A549 (cell line): ENCODE results near the gene SPATA4. TPM values are rescaled to one million over a fixed set of nuclear protein-coding genes. Genes with fewer than 3 reads are reported as not detected.

Experiments
- ATAC-seq, 2 experiments: fragments of 200-7000 bp in 1 of 2; fragments of >200 bp in 1 of 2; cut with Nextera tagmentation in 1 of 2; cut with Tn5 transposase in 1 of 2; 3 replicates each; pipeline versions ENCODE4 v1.8.0 to v1.9.1; 2018 to 2020; ENCODE audit warnings: mild to moderate bottlenecking in 1 of 2, moderate library complexity in 1 of 2
- CTCF ChIA-PET: fragments of 300-600 bp; sonication (Branson Sonifier 250); formaldehyde crosslinking; extraction: SDS; loops from one replicate; lab custom pipeline; 2021; ENCODE audit warnings: antibody characterized with exemption, inconsistent platforms; lab: Yijun Ruan, JAX
- POLR2A ChIA-PET: fragments of 350-600 bp; formaldehyde crosslinking; extraction: SDS; loops from one replicate; lab custom pipeline; 2021; ENCODE audit warnings: antibody characterized with exemption, inconsistent platforms; lab: Yijun Ruan, JAX
- DNase-seq, 2 experiments: peaks; one replicate each; pipeline versions ENCODE4 v3.0.0 to v3.0.0-alpha.2; 2011 to 2016; ENCODE audit warnings: low read depth in 1 of 2, low spot score in 1 of 2
- FAIRE-seq: peaks from 2 replicates; lab custom pipeline; 2011; peaks lifted over from hg19 to GRCh38; lab: Jason Lieb, UNC
- H3K27ac ChIP-seq, 2 experiments: fragments of >200 bp; sonication (Bioruptor Twin); formaldehyde crosslinking; 3 replicates each; pipeline ENCODE4 v1.5.1; 2016 to 2017
- H3K4me1 ChIP-seq: fragments of >200 bp; sonication (Bioruptor Twin); formaldehyde crosslinking; 3 replicates; pipeline ENCODE4 v1.6.1; 2016
- H3K4me2 ChIP-seq: fragments of >200 bp; sonication (Bioruptor Twin); formaldehyde crosslinking; 3 replicates; pipeline ENCODE4 v1.6.1; 2016
- H3K4me3 ChIP-seq: fragments of >200 bp; sonication (Bioruptor Twin); formaldehyde crosslinking; 3 replicates; pipeline ENCODE4 v1.5.1; 2016
- H3K9me3 ChIP-seq: fragments of >200 bp; sonication (Bioruptor Twin); formaldehyde crosslinking; 3 replicates; pipeline ENCODE4 v1.6.1; 2016
- CBX8 ChIP-seq: fragments of 200-600 bp; sonication (generic); IDR thresholded peaks from 2 replicates; pipeline ENCODE4 v1.6.1; 2016
- CEBPB ChIP-seq, 2 experiments: fragments of >200 bp in 1 of 2; sonication (Bioruptor Twin) in 1 of 2; formaldehyde crosslinking in 1 of 2; IDR thresholded peaks; 2 replicates each; pipeline ENCODE4 v1.6.1; 2012 to 2016
- CHD2 ChIP-seq: fragments of 150-350 bp; IDR thresholded peaks from 2 replicates; pipeline ENCODE4 v1.6.1; 2014; ENCODE audit warnings: low read length; ENCODE audit not compliant: partially characterized antibody
- EHF ChIP-seq: fragments of 250-450 bp; sonication (Bioruptor Pico); IDR thresholded peaks from 2 replicates; pipeline ENCODE4 v1.5.0; 2020; ENCODE audit warnings: mild to moderate bottlenecking
- ESRRA ChIP-seq: fragments of 150-350 bp; IDR thresholded peaks from 2 replicates; pipeline ENCODE4 v1.6.1; 2014; ENCODE audit warnings: mild to moderate bottlenecking, low read length, borderline replicate concordance
- FOSB ChIP-seq: fragments of 250-450 bp; sonication (Bioruptor Pico); IDR thresholded peaks from 2 replicates; pipeline ENCODE4 v1.5.0; 2020; ENCODE audit warnings: mild to moderate bottlenecking, moderate library complexity
- FOSL2 ChIP-seq, 2 experiments: fragments of 450-650 bp in 1 of 2; fragments of >200 bp in 1 of 2; sonication (Bioruptor Twin) in 1 of 2; formaldehyde crosslinking; IDR thresholded peaks; 2 replicates each; pipeline versions ENCODE4 v1.5.0 to v1.6.1; 2016 to 2020; ENCODE audit warnings: mild to moderate bottlenecking in 1 of 2, moderate library complexity in 1 of 2
- FOXS1 ChIP-seq: fragments of 250-450 bp; sonication (Bioruptor Pico); IDR thresholded peaks from 2 replicates; pipeline ENCODE4 v1.5.0; 2020; ENCODE audit warnings: mild to moderate bottlenecking, moderate library complexity
- GATA3 ChIP-seq: IDR thresholded peaks from 2 replicates; pipeline ENCODE4 v1.6.1; 2012; ENCODE audit warnings: borderline replicate concordance
- HEYL ChIP-seq: fragments of 250-450 bp; sonication (Bioruptor Pico); IDR thresholded peaks from 2 replicates; pipeline ENCODE4 v1.8.0; 2021; ENCODE audit warnings: mild to moderate bottlenecking, moderate library complexity
- HOXA7 ChIP-seq: fragments of 250-450 bp; sonication (Bioruptor Pico); IDR thresholded peaks from 2 replicates; pipeline ENCODE4 v1.5.0; 2020; ENCODE audit warnings: mild to moderate bottlenecking, moderate library complexity
- HOXB13 ChIP-seq: fragments of 250-450 bp; sonication (Bioruptor Pico); IDR thresholded peaks from 2 replicates; pipeline ENCODE4 v1.5.0; 2020; ENCODE audit warnings: low read depth, mild to moderate bottlenecking, moderate library complexity
- JUNB ChIP-seq: fragments of >200 bp; sonication (Bioruptor Twin); formaldehyde crosslinking; IDR thresholded peaks from 2 replicates; pipeline ENCODE4 v1.6.1; 2016
- KDM5A ChIP-seq: fragments of 200-600 bp; sonication (generic); IDR thresholded peaks from 2 replicates; pipeline ENCODE4 v1.6.1; 2016; ENCODE audit warnings: antibody characterized with exemption, mild to moderate bottlenecking
- MAFK ChIP-seq: fragments of 450-650 bp; IDR thresholded peaks from 2 replicates; pipeline ENCODE4 v1.6.1; 2014; ENCODE audit not compliant: partially characterized antibody
- MYC ChIP-seq: IDR thresholded peaks from 2 replicates; pipeline ENCODE4 v1.6.1; 2012; ENCODE audit warnings: mild to moderate bottlenecking, inconsistent platforms, low read length, improper control_type of control experiment, borderline replicate concordance
- NFE2L2 ChIP-seq: fragments of 150-350 bp; conservative IDR thresholded peaks from 2 replicates; pipeline ENCODE4 v1.6.1; 2014; ENCODE audit warnings: low read length
- NPAS2 ChIP-seq: fragments of 250-450 bp; sonication (Bioruptor Pico); IDR thresholded peaks from 2 replicates; pipeline ENCODE4 v1.8.0; 2022; ENCODE audit warnings: mild to moderate bottlenecking, moderate library complexity, borderline replicate concordance
- NR3C1 ChIP-seq: fragments of >200 bp; sonication (Bioruptor Twin); formaldehyde crosslinking; IDR thresholded peaks from 3 replicates; pipeline ENCODE4 v1.6.1; 2017
- POLR2A ChIP-seq: IDR thresholded peaks from 2 replicates; pipeline ENCODE4 v1.6.1; 2012; ENCODE audit warnings: mild to moderate bottlenecking, low read length
- RAD21 ChIP-seq, 2 experiments: fragments of >200 bp in 1 of 2; sonication (Bioruptor Twin) in 1 of 2; formaldehyde crosslinking in 1 of 2; IDR thresholded peaks in 1 of 2; conservative IDR thresholded peaks in 1 of 2; 2 replicates in 1 of 2; 3 replicates in 1 of 2; pipeline ENCODE4 v1.6.1; 2012 to 2018; ENCODE audit warnings: inconsistent platforms in 1 of 2
- RARB ChIP-seq: fragments of 250-450 bp; sonication (Bioruptor Pico); IDR thresholded peaks from 2 replicates; pipeline ENCODE4 v1.8.0; 2021; ENCODE audit warnings: mild to moderate bottlenecking, moderate library complexity
- RCOR1 ChIP-seq: fragments of 150-350 bp; IDR thresholded peaks from 2 replicates; pipeline ENCODE4 v1.6.1; 2014; ENCODE audit warnings: antibody characterized with exemption, low read length, low read depth
- RFX5 ChIP-seq: fragments of 450-650 bp; IDR thresholded peaks from 2 replicates; pipeline ENCODE4 v1.7.1; 2014; ENCODE audit warnings: antibody characterized with exemption, mild to moderate bottlenecking, moderate library complexity
- RNF2 ChIP-seq: fragments of 200-600 bp; sonication (generic); IDR thresholded peaks from 2 replicates; pipeline ENCODE4 v1.6.1; 2016; ENCODE audit warnings: low read depth, mild to moderate bottlenecking, antibody characterized with exemption, moderate library complexity, borderline replicate concordance
- SMC3 ChIP-seq: fragments of >200 bp; sonication (Bioruptor Twin); formaldehyde crosslinking; IDR thresholded peaks from 3 replicates; pipeline ENCODE4 v1.6.1; 2018; ENCODE audit warnings: inconsistent platforms
- SREBF2 ChIP-seq: fragments of 450-650 bp; IDR thresholded peaks from 2 replicates; pipeline ENCODE4 v1.6.1; 2014; ENCODE audit warnings: mild to moderate bottlenecking, moderate library complexity
- ZC3H11A ChIP-seq: fragments of 450-650 bp; IDR thresholded peaks from 2 replicates; pipeline ENCODE4 v1.6.1; 2014; ENCODE audit warnings: antibody characterized with exemption, mild to moderate bottlenecking
- ZFP36 ChIP-seq: fragments of 450-650 bp; IDR thresholded peaks from 2 replicates; pipeline ENCODE4 v1.6.1; 2014; ENCODE audit warnings: borderline replicate concordance; ENCODE audit not compliant: partially characterized antibody
- ZNF302 ChIP-seq: fragments of 250-450 bp; sonication (Bioruptor Pico); IDR thresholded peaks from 2 replicates; pipeline ENCODE4 v1.9.0; 2021; ENCODE audit warnings: inconsistent platforms, mild to moderate bottlenecking, moderate library complexity
- whole genome bisulfite sequencing: methylation state at CpG from one replicate; pipeline ENCODE4 v1.1.6; 2017; ENCODE audit errors: missing lambda C conversion rate; 5-methylcytosine and 5-hydroxymethylcytosine counted together
- polyA minus RNA-seq: library from RNA; depleted of rRNA, polyadenylated mRNA; stranded (reverse); fragments of >200 nt; gene quantifications from 2 replicates; pipeline ENCODE4 v1.2.3, GENCODE V29; 2011; rRNA and poly(A)+ RNA removed
- polyA plus RNA-seq, 4 experiments: library from polyadenylated mRNA; depleted of rRNA in 3 of 4; stranded (reverse); fragments of >200 nt; fragmentation: RNase III in 1 of 4; extraction: RNeasy Plus Mini Kit Qiagen cat#74134 plus additional on column Dnase treatment in 1 of 4; gene quantifications; 2 replicates in 3 of 4; 3 replicates in 1 of 4; pipeline ENCODE4 v1.2.3, GENCODE V29; 2011 to 2017
- TF ChIP-seq, protein P1 (sequence below): fragments of >200 bp; sonication (Bioruptor Twin); formaldehyde crosslinking; IDR thresholded peaks from 3 replicates; pipeline ENCODE4 v1.5.1; 2016
- TF ChIP-seq, protein P2 (sequence below): fragments of 250-450 bp; sonication (Bioruptor Pico); IDR thresholded peaks from 2 replicates; pipeline ENCODE4 v1.5.0; 2021; ENCODE audit warnings: mild to moderate bottlenecking, moderate library complexity, borderline replicate concordance
- TF ChIP-seq, protein P3 (sequence below): fragments of >200 bp; sonication (Bioruptor Twin); formaldehyde crosslinking; IDR thresholded peaks from 3 replicates; pipeline ENCODE4 v1.6.1; 2016
- TF ChIP-seq, protein P4 (sequence below): IDR thresholded peaks from 2 replicates; pipeline ENCODE4 v1.6.1; 2012
- TF ChIP-seq, protein P5 (sequence below): fragments of >200 bp; sonication (Bioruptor Twin); formaldehyde crosslinking; IDR thresholded peaks from 2 replicates; pipeline ENCODE4 v1.6.1; 2016
- TF ChIP-seq, protein P6 (sequence below): IDR thresholded peaks from 2 replicates; pipeline ENCODE4 v1.6.1; 2012; ENCODE audit warnings: low read depth, borderline replicate concordance

The SPATA4 gene
- 0.21 TPM in 2 replicates for polyA plus RNA-seq (2011; rRNA removed)
- 0.05 and 0.11 TPM in 2 replicates for polyA plus RNA-seq (2012; cell fraction: cytosol; rRNA removed)
- 0.04 TPM in 1 of 2 replicates, not detected in the other for polyA plus RNA-seq (2012; cell fraction: nucleus; rRNA removed)
- 0.18 to 0.29 TPM (median 0.26 TPM) in 3 replicates for polyA plus RNA-seq (2017; fragmentation: RNase III; extraction: RNeasy Plus Mini Kit Qiagen cat#74134 plus additional on column Dnase treatment)
- polyA minus RNA-seq: not detected in 2 replicates

DNA sequence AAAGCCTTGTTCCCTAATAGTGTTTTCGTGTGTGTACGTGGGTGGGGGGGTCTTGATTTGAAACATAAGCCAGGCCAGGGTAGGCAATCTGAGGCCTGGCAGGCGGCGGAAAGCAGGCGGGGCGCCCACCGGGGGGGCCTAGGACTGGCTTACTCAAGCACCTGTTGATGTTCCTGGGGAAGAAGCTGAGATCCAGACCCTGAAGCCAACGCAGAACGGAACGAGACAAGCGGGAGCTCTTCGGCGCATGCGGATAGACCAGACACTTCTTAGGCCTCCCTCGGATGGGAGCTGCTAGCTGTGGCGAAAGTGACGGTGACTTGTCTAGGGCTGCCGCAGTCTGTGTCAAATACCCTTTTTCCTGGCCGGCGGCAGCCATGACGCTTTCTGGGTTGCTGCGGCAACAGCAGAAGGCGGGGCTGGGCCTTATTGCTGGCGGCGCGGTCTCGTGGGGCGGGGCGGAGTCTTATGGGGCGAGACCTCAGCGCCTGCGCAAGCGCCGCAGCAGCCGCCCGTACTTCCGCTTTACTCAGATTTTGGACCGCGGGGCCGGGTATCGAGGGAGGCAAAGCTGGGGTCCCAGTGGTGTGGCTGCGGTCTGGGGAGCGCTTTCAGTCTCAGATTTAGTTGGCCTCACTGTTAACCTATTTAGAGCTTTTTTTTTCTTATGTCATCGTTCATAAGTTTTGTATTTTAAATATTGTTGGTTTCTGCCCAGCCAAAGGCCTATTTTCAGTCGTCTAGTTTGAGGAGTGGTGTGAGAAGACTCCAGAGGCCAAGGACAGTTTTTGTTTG lies at the start of gene SPATA4:
TSS of gene SPATA4 (minus strand) at position 402 of the 795 bp plus-strand sequence. CDS start at position 379, 23 bp downstream.
- H3K4me2 ChIP-seq: peak within 1 kb of the TSS; percentile 81
- no peak for FAIRE-seq
- ChIA-PET CTCF (no interaction called here), POLR2A (interaction anchor here (0.6 kb wide), 2 partner anchors 130 to 1150 kb away, joined by 3 read pairs; partner anchors contain the start of gene WDR17)
- peak within 1 kb of the TSS; percentile 56 for H3K4me3 ChIP-seq
- WGBS: 9% methylated on average over 20 of the region's 45 CpGs
- DNase-seq: peak; percentile 65 to 90
- peak within 1 kb of the TSS; percentile 74 to 81 for H3K27ac ChIP-seq
- peaks cover 7% of the 10 kb centered on the region; the same call in 2 of the 3 replicates for H3K4me1 ChIP-seq
- ATAC-seq: peak; percentile 90 to 97
- H3K9me3 ChIP-seq: no peaks in the 10 kb centered on the region
- TF ChIP-seq, protein P1, sequence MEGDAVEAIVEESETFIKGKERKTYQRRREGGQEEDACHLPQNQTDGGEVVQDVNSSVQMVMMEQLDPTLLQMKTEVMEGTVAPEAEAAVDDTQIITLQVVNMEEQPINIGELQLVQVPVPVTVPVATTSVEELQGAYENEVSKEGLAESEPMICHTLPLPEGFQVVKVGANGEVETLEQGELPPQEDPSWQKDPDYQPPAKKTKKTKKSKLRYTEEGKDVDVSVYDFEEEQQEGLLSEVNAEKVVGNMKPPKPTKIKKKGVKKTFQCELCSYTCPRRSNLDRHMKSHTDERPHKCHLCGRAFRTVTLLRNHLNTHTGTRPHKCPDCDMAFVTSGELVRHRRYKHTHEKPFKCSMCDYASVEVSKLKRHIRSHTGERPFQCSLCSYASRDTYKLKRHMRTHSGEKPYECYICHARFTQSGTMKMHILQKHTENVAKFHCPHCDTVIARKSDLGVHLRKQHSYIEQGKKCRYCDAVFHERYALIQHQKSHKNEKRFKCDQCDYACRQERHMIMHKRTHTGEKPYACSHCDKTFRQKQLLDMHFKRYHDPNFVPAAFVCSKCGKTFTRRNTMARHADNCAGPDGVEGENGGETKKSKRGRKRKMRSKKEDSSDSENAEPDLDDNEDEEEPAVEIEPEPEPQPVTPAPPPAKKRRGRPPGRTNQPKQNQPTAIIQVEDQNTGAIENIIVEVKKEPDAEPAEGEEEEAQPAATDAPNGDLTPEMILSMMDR: no peak
- peak; percentile 47; the same call in 1 of the 2 replicates for TF ChIP-seq MYC
- TF ChIP-seq, protein P2, sequence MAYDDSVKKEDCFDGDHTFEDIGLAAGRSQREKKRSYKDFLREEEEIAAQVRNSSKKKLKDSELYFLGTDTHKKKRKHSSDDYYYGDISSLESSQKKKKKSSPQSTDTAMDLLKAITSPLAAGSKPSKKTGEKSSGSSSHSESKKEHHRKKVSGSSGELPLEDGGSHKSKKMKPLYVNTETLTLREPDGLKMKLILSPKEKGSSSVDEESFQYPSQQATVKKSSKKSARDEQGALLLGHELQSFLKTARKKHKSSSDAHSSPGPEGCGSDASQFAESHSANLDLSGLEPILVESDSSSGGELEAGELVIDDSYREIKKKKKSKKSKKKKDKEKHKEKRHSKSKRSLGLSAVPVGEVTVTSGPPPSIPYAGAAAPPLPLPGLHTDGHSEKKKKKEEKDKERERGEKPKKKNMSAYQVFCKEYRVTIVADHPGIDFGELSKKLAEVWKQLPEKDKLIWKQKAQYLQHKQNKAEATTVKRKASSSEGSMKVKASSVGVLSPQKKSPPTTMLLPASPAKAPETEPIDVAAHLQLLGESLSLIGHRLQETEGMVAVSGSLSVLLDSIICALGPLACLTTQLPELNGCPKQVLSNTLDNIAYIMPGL: no peak
- TF ChIP-seq, protein P3, sequence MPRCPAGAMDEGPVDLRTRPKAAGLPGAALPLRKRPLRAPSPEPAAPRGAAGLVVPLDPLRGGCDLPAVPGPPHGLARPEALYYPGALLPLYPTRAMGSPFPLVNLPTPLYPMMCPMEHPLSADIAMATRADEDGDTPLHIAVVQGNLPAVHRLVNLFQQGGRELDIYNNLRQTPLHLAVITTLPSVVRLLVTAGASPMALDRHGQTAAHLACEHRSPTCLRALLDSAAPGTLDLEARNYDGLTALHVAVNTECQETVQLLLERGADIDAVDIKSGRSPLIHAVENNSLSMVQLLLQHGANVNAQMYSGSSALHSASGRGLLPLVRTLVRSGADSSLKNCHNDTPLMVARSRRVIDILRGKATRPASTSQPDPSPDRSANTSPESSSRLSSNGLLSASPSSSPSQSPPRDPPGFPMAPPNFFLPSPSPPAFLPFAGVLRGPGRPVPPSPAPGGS: 0 out of 3 replicates have a peak, but pooled peaks have one; percentile 38
- TF ChIP-seq JUNB: no peak
- no peak for TF ChIP-seq ESRRA
- TF ChIP-seq RFX5: no peak
- TF ChIP-seq RCOR1: no peak
- TF ChIP-seq HOXB13 (CRISPR knock-in tag): no peak
- TF ChIP-seq KDM5A: no peak
- TF ChIP-seq FOXS1 (CRISPR knock-in tag): no peak
- TF ChIP-seq, protein P4, sequence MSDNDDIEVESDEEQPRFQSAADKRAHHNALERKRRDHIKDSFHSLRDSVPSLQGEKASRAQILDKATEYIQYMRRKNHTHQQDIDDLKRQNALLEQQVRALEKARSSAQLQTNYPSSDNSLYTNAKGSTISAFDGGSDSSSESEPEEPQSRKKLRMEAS: peak; percentile 39; the same call in 1 of the 2 replicates
- TF ChIP-seq CBX8: no peak
- no peak for TF ChIP-seq NPAS2 (CRISPR knock-in tag)
- no peak for TF ChIP-seq NR3C1
- no peak for TF ChIP-seq RARB
- no peak for TF ChIP-seq FOSB
- no peak for TF ChIP-seq FOSL2 (IDR thresholded peaks at IDR 0.05)
- TF ChIP-seq FOSL2 (CRISPR knock-in tag; IDR thresholded peaks at IDR 0.05): no peak
- no peak for TF ChIP-seq ZFP36
- no peak for TF ChIP-seq ZC3H11A
- TF ChIP-seq ZNF302 (CRISPR knock-in tag): no peak
- no peak for TF ChIP-seq SREBF2
- TF ChIP-seq EHF (CRISPR knock-in tag): no peak
- no peak for TF ChIP-seq CEBPB (IDR thresholded peaks at IDR 0.05)
- TF ChIP-seq HEYL (CRISPR knock-in tag): no peak
- no peak for TF ChIP-seq HOXA7 (CRISPR knock-in tag)
- no peak for TF ChIP-seq NFE2L2
- TF ChIP-seq POLR2A: peak; percentile 46
- TF ChIP-seq CHD2: no peak
- TF ChIP-seq, protein P5, sequence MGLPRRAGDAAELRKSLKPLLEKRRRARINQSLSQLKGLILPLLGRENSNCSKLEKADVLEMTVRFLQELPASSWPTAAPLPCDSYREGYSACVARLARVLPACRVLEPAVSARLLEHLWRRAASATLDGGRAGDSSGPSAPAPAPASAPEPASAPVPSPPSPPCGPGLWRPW: no peak
- no peak for TF ChIP-seq SMC3
- no peak for TF ChIP-seq RAD21 (conservative IDR thresholded peaks at IDR 0.05 in 1 of 2, IDR thresholded peaks at IDR 0.05 in 1 of 2)
- no peak for TF ChIP-seq GATA3
- TF ChIP-seq RNF2: no peak
- TF ChIP-seq MAFK: no peak
- TF ChIP-seq, protein P6, sequence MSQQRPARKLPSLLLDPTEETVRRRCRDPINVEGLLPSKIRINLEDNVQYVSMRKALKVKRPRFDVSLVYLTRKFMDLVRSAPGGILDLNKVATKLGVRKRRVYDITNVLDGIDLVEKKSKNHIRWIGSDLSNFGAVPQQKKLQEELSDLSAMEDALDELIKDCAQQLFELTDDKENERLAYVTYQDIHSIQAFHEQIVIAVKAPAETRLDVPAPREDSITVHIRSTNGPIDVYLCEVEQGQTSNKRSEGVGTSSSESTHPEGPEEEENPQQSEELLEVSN: no peak
